ENCODE measurements around the gene CHST11.

Gene CHST11

GRCh38 chr12:104459368-104459909 lies 2.7 kb downstream of the CHST11 start:
- no peak for TF ChIP-seq CTCF (IDR thresholded peaks at IDR 0.05; ENCODE audit: low read depth, low read length)
- H3K4me3 ChIP-seq (ENCODE audit: low read depth, low read length), result no peak overlapping the region

DNA sequence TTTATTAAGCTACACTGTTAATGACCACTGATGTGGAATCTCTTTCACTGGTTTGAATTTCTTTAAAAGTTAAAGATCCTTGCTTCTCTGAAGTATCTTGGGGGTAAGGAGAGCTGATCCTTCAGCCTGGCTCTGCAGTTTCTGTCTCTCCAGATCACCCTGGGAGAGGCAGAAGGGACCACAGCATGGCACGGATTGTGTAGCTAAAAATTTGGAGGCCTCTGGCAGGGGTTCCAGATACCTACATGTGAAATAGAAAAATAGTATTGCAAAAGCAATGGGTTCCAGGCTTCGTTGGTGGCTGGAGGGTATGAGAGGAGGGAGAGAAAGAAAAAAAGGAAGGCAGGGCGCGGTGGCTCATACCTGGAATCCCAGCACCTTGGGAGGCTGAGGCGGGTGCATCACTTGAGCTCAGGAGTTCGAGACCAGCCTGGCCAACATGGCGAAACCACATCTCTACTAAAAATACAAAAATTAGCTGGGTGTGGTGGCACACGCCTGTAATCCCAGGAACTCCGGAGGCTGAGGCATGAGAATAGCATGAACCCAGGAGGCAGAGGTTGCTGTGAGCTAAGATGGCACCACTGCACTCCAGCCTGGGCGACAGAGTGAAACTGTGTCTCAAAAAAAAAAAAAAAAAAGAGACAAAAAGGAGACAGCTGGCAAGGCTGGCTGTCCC lies 3.4 kb downstream of the CHST11 start:
- no peak overlapping the region for H3K4me3 ChIP-seq (ENCODE audit: low read depth, low read length)
- no peak for TF ChIP-seq CTCF (IDR thresholded peaks at IDR 0.05; ENCODE audit: low read depth, low read length)

DNA sequence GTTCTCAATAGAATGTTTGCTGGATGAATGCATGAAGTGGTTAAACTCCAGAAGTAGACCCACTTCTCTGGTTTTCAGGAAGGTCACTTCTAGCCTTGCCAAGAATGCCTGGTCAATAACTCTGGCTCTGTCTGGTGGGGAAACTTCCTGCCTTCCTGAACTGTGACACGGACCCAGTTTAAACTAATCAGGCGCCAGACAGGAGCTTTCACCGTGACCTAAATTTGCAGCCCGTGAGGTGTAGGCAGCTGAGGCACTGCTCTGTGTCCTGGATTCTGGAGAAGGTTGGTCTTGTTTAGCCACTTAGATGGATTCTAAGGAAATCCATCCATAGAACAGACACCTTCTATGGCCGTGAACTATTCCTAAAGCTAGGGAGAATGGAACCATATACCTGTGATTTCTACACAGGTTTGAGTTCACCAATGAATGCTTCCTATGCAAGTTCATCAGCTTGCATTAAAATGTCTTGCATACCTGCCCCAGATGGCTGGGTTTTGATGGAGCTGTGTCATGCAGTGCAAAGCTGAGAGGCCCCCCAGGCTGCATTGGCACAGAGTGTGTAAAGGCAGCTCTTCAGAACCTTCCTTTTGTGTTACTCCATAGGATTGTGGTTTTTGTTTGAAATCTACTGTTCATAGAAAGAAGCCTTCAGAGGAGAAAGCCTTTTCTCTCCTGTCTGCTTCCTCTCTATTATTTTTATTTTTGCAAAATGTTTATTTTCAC lies 4.4 kb downstream of the CHST11 start:
- TF ChIP-seq CTCF (IDR thresholded peaks at IDR 0.05; ENCODE audit: low read depth, low read length), result no peak
- no peak overlapping the region for H3K4me3 ChIP-seq (ENCODE audit: low read depth, low read length)

GRCh38 chr12:104462325-104462724 lies 5.6 kb downstream of the CHST11 start:
- no peak for TF ChIP-seq CTCF (IDR thresholded peaks at IDR 0.05; ENCODE audit: low read depth, low read length)
- no peak overlapping the region for H3K4me3 ChIP-seq (ENCODE audit: low read depth, low read length)

GRCh38 chr12:104462931-104463339 lies 6.2 kb downstream of the CHST11 start:
- TF ChIP-seq CTCF (IDR thresholded peaks at IDR 0.05; ENCODE audit: low read depth, low read length), result no peak
- no peak overlapping the region for H3K4me3 ChIP-seq (ENCODE audit: low read depth, low read length)

DNA sequence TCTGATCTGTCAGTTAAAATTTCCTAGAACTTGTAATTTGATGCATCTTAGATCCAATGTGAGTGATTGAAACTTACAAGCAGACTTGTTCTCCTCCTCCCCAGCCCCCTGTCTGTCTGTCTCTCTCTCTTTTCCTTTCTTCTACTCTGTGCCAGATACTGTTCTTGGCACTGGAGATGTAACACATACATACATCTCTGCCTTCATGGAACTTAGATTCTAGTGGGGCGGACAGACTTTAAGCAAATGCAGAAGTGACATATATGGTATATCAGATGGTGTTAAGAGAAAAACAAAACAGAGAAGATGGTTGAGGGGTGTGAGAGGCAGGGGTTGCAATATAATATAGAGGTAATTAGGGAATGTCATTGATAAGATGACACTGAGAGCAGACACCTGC lies 6.6 kb downstream of the CHST11 start:
- no peak overlapping the region for H3K4me3 ChIP-seq (ENCODE audit: low read depth, low read length)
- TF ChIP-seq CTCF (IDR thresholded peaks at IDR 0.05; ENCODE audit: low read depth, low read length), result no peak

DNA sequence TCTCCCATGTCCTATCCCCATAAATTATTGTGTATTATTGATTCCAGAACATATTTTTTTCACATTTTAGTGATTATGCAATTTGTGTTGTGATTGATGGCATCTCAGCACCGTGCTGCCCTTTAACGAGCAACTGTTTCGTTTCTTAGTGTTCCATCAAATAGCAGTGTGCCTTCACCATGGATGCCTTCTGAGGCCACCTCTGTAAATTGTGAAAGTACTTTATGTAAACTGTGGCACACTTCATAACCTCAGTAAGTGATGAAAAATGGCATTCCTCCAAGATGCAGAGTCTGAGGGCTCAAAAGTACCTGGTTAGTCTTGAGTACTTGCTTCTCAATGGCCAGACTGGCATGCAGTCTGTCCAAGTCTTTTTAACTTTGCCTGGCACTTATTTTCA lies 8.2 kb downstream of the CHST11 start:
- no peak overlapping the region for H3K4me3 ChIP-seq (ENCODE audit: low read depth, low read length)
- TF ChIP-seq CTCF (IDR thresholded peaks at IDR 0.05; ENCODE audit: low read depth, low read length), result no peak
